ENCODE measurements around the gene SPOCK3. TPM values are rescaled to one million over a fixed set of nuclear protein-coding genes. Genes with fewer than 3 reads are reported as not detected.

The SPOCK3 gene
- 0.14 to 0.35 TPM (median 0.24 TPM) in 5 replicates for total RNA-seq (2022; extraction: Qiagen RNA extraction)

GRCh38 chr4:167234316-167234881 lies at the start of gene SPOCK3:
Gene SPOCK3, minus strand, starts transcription at chr4:167234494.

